ENCODE measurements around the gene ZBTB16.

ZBTB16 gene

DNA sequence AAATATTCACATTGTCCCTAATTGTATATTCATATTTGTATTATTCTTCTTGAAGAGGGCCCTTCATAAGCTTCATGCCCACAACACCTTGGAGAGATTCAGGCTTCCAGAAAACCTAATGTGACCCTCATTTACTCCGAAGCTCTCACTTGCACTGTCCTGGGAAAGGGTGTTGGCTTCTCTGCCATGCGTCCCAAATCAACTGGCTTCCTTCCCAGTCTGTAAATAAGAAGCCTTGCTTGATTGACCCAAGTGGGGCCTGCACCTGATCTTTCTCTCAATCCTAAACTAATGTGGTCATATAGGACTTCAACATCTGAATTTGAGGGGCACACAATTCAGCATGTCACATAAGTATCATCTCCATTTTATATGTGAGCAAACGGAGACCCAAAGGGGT lies 40.5 kb upstream of the ZBTB16 start:
- Mint-ChIP-seq H3K27me3 (ENCODE audit: low read depth, poor library complexity) (peaks cover 19% of the 10 kb centered on the region), H3K4me3 (no peak overlapping the region), H3K27ac (no peak overlapping the region), H3K36me3 (ENCODE audit: low read depth) (no peaks in the 10 kb centered on the region), H3K4me1 (no peaks in the 10 kb centered on the region), H3K9me3 (no peaks in the 10 kb centered on the region)
- TF ChIP-seq, protein P1, sequence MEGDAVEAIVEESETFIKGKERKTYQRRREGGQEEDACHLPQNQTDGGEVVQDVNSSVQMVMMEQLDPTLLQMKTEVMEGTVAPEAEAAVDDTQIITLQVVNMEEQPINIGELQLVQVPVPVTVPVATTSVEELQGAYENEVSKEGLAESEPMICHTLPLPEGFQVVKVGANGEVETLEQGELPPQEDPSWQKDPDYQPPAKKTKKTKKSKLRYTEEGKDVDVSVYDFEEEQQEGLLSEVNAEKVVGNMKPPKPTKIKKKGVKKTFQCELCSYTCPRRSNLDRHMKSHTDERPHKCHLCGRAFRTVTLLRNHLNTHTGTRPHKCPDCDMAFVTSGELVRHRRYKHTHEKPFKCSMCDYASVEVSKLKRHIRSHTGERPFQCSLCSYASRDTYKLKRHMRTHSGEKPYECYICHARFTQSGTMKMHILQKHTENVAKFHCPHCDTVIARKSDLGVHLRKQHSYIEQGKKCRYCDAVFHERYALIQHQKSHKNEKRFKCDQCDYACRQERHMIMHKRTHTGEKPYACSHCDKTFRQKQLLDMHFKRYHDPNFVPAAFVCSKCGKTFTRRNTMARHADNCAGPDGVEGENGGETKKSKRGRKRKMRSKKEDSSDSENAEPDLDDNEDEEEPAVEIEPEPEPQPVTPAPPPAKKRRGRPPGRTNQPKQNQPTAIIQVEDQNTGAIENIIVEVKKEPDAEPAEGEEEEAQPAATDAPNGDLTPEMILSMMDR (IDR thresholded peaks at IDR 0.05) = no peak
- no peak for DNase-seq

DNA sequence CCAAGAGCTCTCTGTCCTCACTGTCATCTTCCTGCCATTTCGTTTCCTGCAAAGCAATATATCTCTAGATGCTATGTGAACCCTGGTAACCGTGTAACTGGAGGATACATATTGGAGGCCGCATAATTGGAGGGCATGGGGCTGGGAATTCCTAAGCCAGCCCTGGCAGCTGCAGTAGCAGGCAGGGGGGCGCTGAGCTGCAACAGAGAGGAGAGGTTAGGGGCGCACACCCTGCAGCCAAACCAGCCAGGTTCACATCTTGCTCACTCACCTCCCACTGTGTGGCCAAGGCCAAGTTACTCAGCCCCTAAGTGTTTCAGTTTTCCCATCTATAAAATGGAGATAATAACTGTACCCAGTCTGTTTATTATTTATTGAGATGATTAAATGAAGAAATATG lies 39.9 kb upstream of the ZBTB16 start:
- H3K36me3 Mint-ChIP-seq (ENCODE audit: low read depth) = no peaks in the 10 kb centered on the region
- no peaks in the 10 kb centered on the region for H3K9me3 Mint-ChIP-seq
- TF ChIP-seq, protein P1 (IDR thresholded peaks at IDR 0.05) = no peak
- peaks cover 22% of the 10 kb centered on the region for H3K27me3 Mint-ChIP-seq (ENCODE audit: low read depth, poor library complexity)
- no peak overlapping the region for H3K27ac Mint-ChIP-seq
- H3K4me1 Mint-ChIP-seq = no peaks in the 10 kb centered on the region
- no peak overlapping the region for H3K4me3 Mint-ChIP-seq
- no peak for DNase-seq

DNA sequence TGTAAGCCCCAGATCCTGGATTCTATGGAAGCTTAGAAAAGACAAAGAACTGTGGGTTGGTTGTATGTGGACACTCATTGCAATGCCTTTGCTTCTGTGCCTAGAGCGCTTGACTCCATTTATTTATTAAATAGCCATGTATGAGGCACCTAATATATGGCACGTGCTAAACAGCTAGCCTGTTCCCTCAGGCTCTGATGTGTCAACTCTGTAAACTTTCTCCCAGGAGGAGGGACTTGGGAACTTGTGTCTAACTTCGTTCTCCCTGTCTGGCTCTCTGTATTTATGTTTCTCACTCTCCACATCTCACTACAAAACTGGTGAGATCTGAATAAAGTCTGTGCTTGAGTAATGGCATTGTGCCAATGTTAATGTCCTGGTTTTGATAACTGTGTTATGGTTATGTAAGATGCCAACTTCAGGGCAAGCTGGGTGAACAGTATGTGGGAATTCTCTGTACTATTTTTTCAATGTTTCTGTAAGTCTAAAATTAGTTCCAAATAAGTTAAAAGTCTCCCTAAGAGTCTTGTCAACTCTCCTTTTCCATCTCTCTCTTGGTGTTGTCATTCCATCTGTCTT lies 34.1 kb upstream of the ZBTB16 start:
- H3K27ac Mint-ChIP-seq = no peak overlapping the region
- H3K36me3 Mint-ChIP-seq (ENCODE audit: low read depth) = no peaks in the 10 kb centered on the region
- H3K9me3 Mint-ChIP-seq = no peaks in the 10 kb centered on the region
- no peak overlapping the region for H3K4me3 Mint-ChIP-seq
- no peaks in the 10 kb centered on the region for H3K4me1 Mint-ChIP-seq
- DNase-seq = no peak
- TF ChIP-seq, protein P1 (IDR thresholded peaks at IDR 0.05) = no peak
- H3K27me3 Mint-ChIP-seq (ENCODE audit: low read depth, poor library complexity) = peaks cover 27% of the 10 kb centered on the region

DNA sequence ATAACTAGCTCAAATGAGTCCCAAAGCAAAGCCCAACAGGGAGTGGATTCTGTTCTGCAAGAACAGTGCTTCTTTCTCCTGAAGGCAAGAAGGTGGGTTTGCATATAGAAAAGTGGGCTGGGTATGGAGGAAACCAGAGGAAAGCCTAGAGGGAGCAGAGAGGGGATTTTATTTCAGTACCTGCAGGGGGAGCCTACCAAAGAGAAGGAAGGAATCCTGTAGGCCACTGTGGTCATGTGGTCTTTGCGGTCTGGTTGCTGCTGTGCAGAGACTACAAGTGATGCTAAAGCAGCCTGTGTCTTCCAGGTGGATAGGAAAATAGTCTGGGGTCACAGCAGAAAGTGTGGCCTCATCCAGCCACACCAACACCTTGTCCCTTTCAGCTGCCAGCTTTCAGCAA lies 33.2 kb upstream of the ZBTB16 start:
- Mint-ChIP-seq H3K4me3 (no peak overlapping the region), H3K36me3 (ENCODE audit: low read depth) (no peaks in the 10 kb centered on the region), H3K9me3 (no peaks in the 10 kb centered on the region), H3K27ac (no peak overlapping the region), H3K4me1 (no peaks in the 10 kb centered on the region), H3K27me3 (ENCODE audit: low read depth, poor library complexity) (peaks cover 27% of the 10 kb centered on the region)
- DNase-seq = no peak
- TF ChIP-seq, protein P1 (IDR thresholded peaks at IDR 0.05) = no peak

DNA sequence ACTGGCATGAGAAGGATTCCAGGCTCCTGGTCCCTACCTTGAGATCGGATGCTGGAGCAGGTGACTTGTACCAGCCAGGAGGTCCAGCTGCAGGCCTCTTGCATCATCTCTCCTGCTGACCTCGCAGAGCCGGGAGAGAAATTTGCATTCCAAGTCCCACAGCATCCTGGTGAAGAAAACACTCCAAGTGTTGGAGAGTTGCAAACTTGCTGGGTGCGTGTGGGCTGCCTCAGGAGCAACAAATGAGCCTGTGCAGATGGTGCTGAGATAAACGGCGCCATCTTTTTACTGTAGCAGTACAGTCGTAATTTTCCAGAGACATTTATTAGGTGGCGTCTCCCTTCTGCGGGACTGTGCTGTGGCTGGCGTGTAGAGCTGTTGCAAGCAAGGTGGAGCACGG lies 32.1 kb upstream of the ZBTB16 start:
- Mint-ChIP-seq H3K9me3 (no peaks in the 10 kb centered on the region), H3K27ac (no peak overlapping the region), H3K36me3 (ENCODE audit: low read depth) (no peaks in the 10 kb centered on the region), H3K27me3 (ENCODE audit: low read depth, poor library complexity) (peaks cover 30% of the 10 kb centered on the region), H3K4me3 (no peak overlapping the region), H3K4me1 (no peaks in the 10 kb centered on the region)
- TF ChIP-seq, protein P1 (IDR thresholded peaks at IDR 0.05) = no peak
- no peak for DNase-seq

DNA sequence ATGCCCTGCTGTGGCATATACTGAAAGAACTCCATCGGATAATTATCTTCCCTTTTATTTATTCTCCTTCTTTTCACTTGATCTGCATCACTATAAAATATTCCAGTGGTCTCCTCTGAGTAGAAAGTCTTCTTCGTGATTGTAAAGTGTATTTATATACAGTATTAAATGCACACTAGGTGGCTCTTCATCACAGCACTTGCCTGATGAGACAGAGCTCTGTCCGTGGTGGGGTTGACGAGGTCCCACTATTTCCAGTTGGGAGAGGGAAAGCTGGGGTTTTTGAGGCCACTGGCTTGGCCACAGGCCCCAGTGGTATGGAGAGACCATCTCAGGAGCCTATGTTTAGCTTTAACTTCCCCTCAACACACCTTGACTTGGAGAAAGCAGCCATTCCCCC lies 31.6 kb upstream of the ZBTB16 start:
- Mint-ChIP-seq H3K27me3 (ENCODE audit: low read depth, poor library complexity) (peaks cover 26% of the 10 kb centered on the region), H3K4me3 (no peak overlapping the region), H3K4me1 (no peaks in the 10 kb centered on the region), H3K36me3 (ENCODE audit: low read depth) (no peaks in the 10 kb centered on the region), H3K27ac (no peak overlapping the region), H3K9me3 (no peaks in the 10 kb centered on the region)
- TF ChIP-seq, protein P1 (IDR thresholded peaks at IDR 0.05) = no peak
- DNase-seq = no peak
